Ishikawa (cell line): ENCODE results near the gene CD3E.

Experiments used
- CEBPB ChIP-seq: IDR thresholded peaks from 2 replicates; pipeline ENCODE4 v1.6.1; 2012
- EP300 ChIP-seq: IDR thresholded peaks from 2 replicates; pipeline ENCODE4 v1.6.1; 2012; ENCODE audit warnings: borderline replicate concordance
- NFIC ChIP-seq: IDR thresholded peaks from 2 replicates; pipeline ENCODE4 v1.6.1; 2012
- RAD21 ChIP-seq: IDR thresholded peaks from 2 replicates; pipeline ENCODE4 v1.6.1; 2012; ENCODE audit warnings: low read depth
- YY1 ChIP-seq: IDR thresholded peaks from 2 replicates; pipeline ENCODE4 v1.6.1; 2012; ENCODE audit warnings: low read depth
- TF ChIP-seq, protein P1 (sequence below): IDR thresholded peaks from 2 replicates; pipeline ENCODE4 v1.6.1; 2012; ENCODE audit warnings: low read depth, mild to moderate bottlenecking
- TF ChIP-seq, protein P2 (sequence below): IDR thresholded peaks from 2 replicates; pipeline ENCODE4 v1.6.1; 2012
- TF ChIP-seq, protein P3 (sequence below): IDR thresholded peaks from 2 replicates; pipeline ENCODE4 v1.6.1; 2012

DNA sequence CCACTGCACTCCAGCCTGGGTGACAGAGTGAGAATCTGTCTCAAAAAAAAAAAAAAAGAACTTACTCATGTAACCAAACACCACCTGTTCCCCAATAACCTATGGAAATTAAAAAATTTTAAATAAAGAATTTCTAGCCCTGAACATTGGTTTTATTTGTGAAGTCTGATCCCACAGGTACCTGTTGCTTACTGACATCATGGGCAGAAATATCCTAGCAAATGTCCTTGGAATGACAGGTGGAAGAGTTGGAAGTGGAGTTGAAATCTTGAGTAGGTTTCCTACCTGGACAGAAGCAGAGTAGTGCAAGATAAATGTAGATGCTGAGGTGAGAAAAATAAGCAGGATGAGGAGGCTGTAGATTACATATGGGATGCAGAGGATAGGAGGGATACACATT is 20.8 kb downstream of the CD3E start:
- TF ChIP-seq EP300 (no peak), RAD21 (no peak), NFIC (no peak), CEBPB (no peak), YY1 (no peak)
- TF ChIP-seq, protein P1, sequence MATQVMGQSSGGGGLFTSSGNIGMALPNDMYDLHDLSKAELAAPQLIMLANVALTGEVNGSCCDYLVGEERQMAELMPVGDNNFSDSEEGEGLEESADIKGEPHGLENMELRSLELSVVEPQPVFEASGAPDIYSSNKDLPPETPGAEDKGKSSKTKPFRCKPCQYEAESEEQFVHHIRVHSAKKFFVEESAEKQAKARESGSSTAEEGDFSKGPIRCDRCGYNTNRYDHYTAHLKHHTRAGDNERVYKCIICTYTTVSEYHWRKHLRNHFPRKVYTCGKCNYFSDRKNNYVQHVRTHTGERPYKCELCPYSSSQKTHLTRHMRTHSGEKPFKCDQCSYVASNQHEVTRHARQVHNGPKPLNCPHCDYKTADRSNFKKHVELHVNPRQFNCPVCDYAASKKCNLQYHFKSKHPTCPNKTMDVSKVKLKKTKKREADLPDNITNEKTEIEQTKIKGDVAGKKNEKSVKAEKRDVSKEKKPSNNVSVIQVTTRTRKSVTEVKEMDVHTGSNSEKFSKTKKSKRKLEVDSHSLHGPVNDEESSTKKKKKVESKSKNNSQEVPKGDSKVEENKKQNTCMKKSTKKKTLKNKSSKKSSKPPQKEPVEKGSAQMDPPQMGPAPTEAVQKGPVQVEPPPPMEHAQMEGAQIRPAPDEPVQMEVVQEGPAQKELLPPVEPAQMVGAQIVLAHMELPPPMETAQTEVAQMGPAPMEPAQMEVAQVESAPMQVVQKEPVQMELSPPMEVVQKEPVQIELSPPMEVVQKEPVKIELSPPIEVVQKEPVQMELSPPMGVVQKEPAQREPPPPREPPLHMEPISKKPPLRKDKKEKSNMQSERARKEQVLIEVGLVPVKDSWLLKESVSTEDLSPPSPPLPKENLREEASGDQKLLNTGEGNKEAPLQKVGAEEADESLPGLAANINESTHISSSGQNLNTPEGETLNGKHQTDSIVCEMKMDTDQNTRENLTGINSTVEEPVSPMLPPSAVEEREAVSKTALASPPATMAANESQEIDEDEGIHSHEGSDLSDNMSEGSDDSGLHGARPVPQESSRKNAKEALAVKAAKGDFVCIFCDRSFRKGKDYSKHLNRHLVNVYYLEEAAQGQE: no peak
- TF ChIP-seq, protein P2, sequence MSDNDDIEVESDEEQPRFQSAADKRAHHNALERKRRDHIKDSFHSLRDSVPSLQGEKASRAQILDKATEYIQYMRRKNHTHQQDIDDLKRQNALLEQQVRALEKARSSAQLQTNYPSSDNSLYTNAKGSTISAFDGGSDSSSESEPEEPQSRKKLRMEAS: no peak
- TF ChIP-seq, protein P3, sequence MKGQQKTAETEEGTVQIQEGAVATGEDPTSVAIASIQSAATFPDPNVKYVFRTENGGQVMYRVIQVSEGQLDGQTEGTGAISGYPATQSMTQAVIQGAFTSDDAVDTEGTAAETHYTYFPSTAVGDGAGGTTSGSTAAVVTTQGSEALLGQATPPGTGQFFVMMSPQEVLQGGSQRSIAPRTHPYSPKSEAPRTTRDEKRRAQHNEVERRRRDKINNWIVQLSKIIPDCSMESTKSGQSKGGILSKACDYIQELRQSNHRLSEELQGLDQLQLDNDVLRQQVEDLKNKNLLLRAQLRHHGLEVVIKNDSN: no peak
